ENCODE data around the gene TARS3. TPM values are rescaled to one million over a fixed set of nuclear protein-coding genes. Genes with fewer than 3 reads are reported as not detected.

Gene TARS3
- total RNA-seq, 1 experiment from 2014 or later: 14.1 TPM

DNA sequence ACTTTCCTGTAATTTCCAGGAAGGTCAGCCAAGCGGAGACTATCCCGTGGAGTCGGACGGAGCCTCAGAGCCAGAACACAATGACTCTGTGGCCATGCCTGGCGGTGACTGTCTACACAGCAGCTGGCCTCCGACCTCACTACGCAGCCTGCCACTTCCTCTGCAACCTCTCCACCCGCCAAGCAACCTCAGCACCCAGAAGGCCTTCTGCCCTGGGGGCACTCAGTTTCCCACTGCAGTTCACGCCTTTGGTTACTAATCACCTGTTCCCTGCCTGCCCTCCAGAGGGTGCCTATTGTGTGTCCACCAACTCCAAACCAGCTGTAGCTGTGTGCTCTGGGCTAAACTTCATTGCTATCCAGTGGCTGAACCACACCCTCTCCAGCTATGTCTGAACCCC, 116.1 kb downstream of the TARS3 start:
- Histone ChIP-seq H4K91ac (ENCODE audit: insufficient read length, low read depth, low read length) (no peak overlapping the region), H4K8ac (replicated peaks; ENCODE audit: insufficient read length, low read depth, low read length) (no peak overlapping the region), H3K4me1 (ENCODE audit: insufficient read depth, low read length) (no peaks in the 10 kb centered on the region), H2BK20ac (ENCODE audit: low read depth, low read length, poor library complexity, severe bottlenecking) (no peak overlapping the region), H3T11ph (ENCODE audit: low read length) (no peak overlapping the region), H3K23ac (ENCODE audit: insufficient read length, low read depth, low read length) (no peak overlapping the region), H2AK5ac (ENCODE audit: insufficient read length, low read length) (no peak overlapping the region), H3K27ac (ENCODE audit: insufficient read length, low read depth, low read length) (no peak overlapping the region), H3K4me2 (ENCODE audit: insufficient read depth, insufficient read length, low read length) (no peak overlapping the region), H3K14ac (ENCODE audit: insufficient read depth, low read length) (no peak overlapping the region; the same call in 1 of the 2 replicates), H3K18ac (ENCODE audit: insufficient read length, low read depth, low read length) (no peak overlapping the region), H3K56ac (ENCODE audit: insufficient read length, low read depth, low read length) (no peak overlapping the region), H2BK15ac (ENCODE audit: low read depth, low read length) (no peak overlapping the region), H3K9ac (ENCODE audit: extremely low read depth, insufficient read length, low read length) (no peak overlapping the region), H3K79me2 (ENCODE audit: insufficient read depth, low read length) (no peaks in the 10 kb centered on the region), H3K4ac (ENCODE audit: low read depth, low read length) (no peak overlapping the region), H3K23me2 (ENCODE audit: insufficient read length, low read depth, low read length, poor library complexity, severe bottlenecking) (no peaks in the 10 kb centered on the region), H2BK12ac (ENCODE audit: insufficient read length, low read depth, low read length) (no peak overlapping the region), H2AFZ (ENCODE audit: low read length) (no peak overlapping the region), H4K5ac (ENCODE audit: insufficient read length, low read depth, low read length) (no peak overlapping the region), H4K20me1 (ENCODE audit: control insufficient read depth, insufficient read depth, insufficient read length) (no peaks in the 10 kb centered on the region), H3K9me3 (ENCODE audit: control insufficient read depth, low read depth, low read length) (no peaks in the 10 kb centered on the region), H3K27me3 (ENCODE audit: insufficient read depth, low read length) (no peaks in the 10 kb centered on the region), H2BK120ac (ENCODE audit: low read depth, low read length, poor library complexity, severe bottlenecking) (no peak overlapping the region), H3K79me1 (ENCODE audit: insufficient read depth, low read depth, low read length, poor library complexity, severe bottlenecking) (no peaks in the 10 kb centered on the region), H2BK5ac (ENCODE audit: insufficient read length, low read length) (no peak overlapping the region)
- Mint-ChIP-seq H3K36me3 (ENCODE audit: insufficient read depth in 1 of 3, low read depth in 3 of 3) (no peaks in the 10 kb centered on the region), H3K4me3 (no peak overlapping the region), H3K27me3 (ENCODE audit: low read depth) (peaks cover 8% of the 10 kb centered on the region), H3K4me1 (peaks cover 0 to 6% of the 10 kb centered on the region in 2 experiments; a peak in 1 of 4 replicates), H3K9me3 (peaks cover 0 to 4% of the 10 kb centered on the region in 2 experiments; a peak in 2 of 5 replicates), H3K27ac (no peak overlapping the region; a peak in 1 of 7 replicates)
- DNase-seq: no peak
- no CpG with 5 or more reads among the region's 9 CpGs for WGBS (ENCODE audit: extremely low coverage, insufficient read length, low lambda C conversion rate)
- no peak; the same call in 2 of the 3 replicates for TF ChIP-seq CTCF (conservative IDR thresholded peaks at IDR 0.05)
